GM15510 (cell line): ENCODE measurements around the gene LIPE.

ENCODE experiments used
- POLR2A ChIP-seq: IDR thresholded peaks from 3 replicates; pipeline ENCODE4 v1.6.1; 2011; ENCODE audit warnings: borderline replicate concordance; ENCODE audit not compliant: insufficient read length; ENCODE audit errors: extremely low read depth

Gene LIPE, protein sequence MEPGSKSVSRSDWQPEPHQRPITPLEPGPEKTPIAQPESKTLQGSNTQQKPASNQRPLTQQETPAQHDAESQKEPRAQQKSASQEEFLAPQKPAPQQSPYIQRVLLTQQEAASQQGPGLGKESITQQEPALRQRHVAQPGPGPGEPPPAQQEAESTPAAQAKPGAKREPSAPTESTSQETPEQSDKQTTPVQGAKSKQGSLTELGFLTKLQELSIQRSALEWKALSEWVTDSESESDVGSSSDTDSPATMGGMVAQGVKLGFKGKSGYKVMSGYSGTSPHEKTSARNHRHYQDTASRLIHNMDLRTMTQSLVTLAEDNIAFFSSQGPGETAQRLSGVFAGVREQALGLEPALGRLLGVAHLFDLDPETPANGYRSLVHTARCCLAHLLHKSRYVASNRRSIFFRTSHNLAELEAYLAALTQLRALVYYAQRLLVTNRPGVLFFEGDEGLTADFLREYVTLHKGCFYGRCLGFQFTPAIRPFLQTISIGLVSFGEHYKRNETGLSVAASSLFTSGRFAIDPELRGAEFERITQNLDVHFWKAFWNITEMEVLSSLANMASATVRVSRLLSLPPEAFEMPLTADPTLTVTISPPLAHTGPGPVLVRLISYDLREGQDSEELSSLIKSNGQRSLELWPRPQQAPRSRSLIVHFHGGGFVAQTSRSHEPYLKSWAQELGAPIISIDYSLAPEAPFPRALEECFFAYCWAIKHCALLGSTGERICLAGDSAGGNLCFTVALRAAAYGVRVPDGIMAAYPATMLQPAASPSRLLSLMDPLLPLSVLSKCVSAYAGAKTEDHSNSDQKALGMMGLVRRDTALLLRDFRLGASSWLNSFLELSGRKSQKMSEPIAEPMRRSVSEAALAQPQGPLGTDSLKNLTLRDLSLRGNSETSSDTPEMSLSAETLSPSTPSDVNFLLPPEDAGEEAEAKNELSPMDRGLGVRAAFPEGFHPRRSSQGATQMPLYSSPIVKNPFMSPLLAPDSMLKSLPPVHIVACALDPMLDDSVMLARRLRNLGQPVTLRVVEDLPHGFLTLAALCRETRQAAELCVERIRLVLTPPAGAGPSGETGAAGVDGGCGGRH

DNA sequence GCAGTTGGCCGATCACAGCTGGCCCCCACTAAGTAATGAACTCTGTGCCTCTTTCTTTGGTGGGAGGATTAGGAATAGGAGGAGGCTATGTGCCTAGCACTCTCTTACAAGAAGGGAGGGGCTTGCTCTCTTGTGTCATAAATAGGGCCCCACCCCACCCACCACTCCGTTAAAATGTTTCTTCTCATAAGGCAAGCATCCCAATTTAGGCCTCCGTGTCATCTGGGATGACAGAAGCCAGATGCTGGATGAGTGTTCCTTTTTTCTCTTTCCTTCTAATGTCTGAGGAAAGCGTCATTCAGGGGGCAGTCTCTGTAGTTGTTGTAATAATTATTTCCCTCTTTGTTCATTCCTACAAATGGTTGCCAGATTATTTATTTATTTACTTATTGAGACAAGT lies at the start of gene LIPE:
LIPE (minus strand) TSS at position 76 of the 400 bp plus-strand sequence. CDS start 239 bp downstream, outside the sequence.
- TF ChIP-seq POLR2A = no peak

- TF ChIP-seq POLR2A = no peak
Observed at GRCh38 chr19:42475366-42475765, 48.2 kb upstream of the LIPE start.

DNA sequence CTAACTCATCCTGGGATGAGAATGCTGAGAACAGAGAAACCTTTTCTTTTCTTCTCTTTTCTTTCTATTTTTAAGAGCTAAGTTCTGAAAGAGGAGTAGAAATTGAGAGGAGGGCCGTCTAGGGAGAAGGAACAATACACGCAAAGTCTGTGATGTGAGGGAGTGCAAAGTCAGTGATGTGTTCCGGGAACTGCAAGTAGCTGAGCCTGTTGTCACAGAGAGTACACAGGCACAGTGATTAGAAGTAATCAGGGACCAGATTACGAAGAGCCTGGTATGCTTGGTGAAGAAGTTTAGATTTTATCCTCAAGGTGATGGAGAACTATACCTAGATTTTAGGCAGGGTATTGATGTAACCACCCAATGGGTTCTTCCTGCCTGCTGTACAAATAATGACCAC lies 47.6 kb upstream of the LIPE start:
- no peak for TF ChIP-seq POLR2A

DNA sequence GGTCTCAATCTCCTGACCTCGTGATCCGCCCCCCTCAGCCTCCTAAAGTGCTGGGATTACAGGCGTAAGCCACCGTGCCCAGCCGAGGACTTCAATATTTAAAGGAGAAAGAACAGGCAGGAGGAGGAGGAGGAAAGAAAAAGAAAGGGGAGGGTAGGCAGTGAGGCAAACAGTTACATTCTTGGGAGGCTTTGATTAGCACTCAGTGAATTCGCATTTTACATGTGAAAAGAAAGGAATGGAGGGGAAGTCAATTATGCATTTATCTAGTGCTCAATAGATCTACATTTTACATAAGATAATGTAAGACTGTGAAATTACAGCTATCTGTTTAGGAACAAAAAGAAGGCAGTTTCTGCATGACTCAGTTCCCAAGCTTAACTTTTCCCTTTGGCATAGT lies 46.5 kb upstream of the LIPE start:
- TF ChIP-seq POLR2A = no peak

GRCh38 chr19:42472402-42473147 lies 45.4 kb upstream of the LIPE start:
- no peak for TF ChIP-seq POLR2A

DNA sequence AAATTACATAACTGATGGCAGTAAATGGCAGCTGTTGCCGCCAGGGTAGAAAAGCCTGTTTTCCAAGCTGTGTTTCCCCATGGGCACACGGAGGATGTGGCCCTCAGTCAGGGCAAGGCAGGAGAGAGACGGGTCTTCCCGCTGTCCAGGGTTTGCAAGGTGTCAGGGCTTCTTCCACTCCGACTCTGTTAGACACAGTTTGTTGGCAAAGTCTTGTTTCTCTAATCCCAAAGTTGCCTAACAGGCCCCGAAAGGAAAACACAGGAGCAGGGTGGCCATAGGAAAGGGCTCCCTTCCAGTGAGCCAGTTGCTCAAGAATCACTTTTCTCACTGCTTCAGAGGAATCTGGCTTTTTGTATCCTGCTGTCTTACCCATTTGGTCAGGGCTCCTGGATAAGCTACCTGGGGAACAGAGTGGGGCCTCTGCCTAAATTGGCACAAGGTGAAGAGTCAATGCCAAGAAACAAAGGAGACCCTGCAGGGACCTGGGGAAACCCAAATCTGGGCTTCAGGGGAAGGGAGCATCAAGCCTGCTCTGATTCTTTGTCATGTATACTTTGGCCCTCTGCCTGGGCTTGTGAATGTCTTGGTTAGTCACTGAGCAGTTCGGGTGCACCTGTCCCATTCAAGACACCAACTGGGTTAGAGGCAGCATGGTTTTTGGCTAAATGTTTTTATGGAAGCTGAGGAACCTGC lies 44.5 kb upstream of the LIPE start:
- TF ChIP-seq POLR2A = no peak

DNA sequence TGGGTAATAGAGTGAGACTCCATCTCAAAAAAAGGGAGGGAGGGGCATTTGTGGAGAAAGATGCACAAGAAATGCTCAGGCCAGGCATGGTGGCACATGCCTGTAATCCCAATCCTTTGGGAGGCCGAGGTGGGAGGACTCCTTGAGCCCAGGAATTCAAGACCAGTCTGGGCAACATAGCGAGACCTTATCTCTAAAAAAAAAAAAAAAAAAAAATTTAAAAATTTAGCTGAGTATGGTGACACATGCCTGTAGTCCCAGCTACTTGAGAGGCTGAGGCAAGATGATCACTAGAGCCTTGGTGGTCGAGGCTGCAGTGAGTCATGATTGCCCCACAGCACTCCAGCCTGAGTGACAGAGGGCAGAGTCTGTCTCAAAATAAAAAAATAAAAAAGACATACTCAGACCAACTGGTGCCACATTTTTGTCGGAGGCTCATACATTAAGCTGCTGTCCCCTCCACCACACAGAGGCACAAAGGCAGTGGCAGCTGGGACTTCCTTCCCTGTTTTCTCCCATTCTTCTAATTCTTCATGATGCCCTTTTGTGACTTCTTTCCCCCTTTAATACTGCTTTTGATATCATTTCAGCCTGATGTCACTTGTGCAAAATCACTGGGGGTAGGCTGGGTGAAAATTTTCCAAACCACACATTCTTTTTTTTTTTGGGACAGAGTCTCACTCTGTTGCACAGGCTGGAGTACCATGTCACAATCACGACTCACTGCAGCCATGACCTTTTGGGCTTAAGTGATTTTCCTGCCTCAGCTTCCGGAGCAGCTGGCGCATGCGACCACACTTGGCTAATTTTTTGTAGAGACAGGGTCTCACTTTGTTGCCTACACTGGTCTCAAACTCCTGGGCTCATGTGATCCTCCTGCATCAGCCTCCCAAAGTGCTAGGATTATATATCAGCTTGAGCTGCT lies 42.4 kb upstream of the LIPE start:
- TF ChIP-seq POLR2A = no peak

DNA sequence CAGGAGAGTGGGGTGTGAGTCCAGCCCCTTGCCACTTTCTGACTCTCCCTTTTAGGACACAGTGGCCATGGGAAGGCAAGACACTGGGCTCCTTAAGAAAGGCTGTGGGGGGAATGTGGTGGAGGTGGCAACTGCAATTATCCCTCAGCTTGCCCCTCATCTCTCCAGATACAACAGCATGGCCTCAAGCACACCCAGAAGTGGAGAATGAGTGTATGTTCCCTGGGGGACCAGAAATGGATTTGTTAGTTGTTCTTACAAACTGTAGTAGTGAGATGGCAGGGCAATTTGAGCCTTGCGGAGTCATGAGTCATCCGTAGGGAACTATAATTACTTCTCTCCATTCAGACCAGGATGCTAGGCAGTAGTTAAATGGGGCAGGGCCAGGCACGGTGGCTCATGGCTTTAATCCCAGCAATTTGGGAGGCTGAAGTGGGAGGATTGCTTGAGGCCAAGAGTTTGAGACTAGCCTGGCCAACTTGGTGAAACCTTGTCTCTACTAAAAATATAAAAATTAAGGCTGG lies 41.1 kb upstream of the LIPE start:
- no peak for TF ChIP-seq POLR2A

DNA sequence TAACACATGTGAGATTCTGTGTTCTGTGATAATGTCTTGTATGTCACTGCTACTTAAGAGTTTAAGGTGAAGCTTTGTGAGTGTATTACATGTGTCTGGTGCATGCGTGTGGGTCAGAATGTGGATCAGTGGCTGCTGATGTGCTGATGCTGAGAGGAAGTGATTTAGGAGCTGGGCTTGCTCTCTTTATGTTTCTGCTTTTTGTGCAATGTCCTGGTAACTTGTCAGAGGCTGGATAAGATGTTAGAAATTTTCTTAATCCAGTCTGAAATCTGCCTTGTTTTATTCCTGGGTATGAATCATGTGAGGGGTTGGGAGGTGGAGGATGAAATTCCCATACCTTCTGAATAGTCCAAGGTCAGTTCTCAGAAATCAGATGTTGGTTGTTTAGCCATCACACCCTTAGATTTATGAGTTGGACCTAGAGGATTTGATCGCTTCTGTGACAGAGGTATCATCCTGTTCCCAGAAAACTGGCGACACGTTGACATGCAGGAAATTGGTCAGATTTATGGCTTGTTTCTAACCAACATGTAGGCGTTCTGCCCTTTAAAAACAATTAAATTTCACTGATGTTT lies 40.1 kb upstream of the LIPE start:
- no peak for TF ChIP-seq POLR2A

GRCh38 chr19:42466521-42467182 lies 39.5 kb upstream of the LIPE start:
- TF ChIP-seq POLR2A = no peak

GRCh38 chr19:42465827-42466280 lies 38.7 kb upstream of the LIPE start:
- no peak for TF ChIP-seq POLR2A
